GM10266 (cell line): ENCODE results near the gene TBC1D13.

ENCODE experiments used
- DNase-seq: peaks from one replicate; pipeline ENCODE4 v3.0.0; 2012; ENCODE audit errors: extremely low spot score
- TF ChIP-seq, protein P1 (sequence below): IDR thresholded peaks from 2 replicates; pipeline ENCODE4 v1.5.1; 2012; ENCODE audit warnings: mild to moderate bottlenecking, low read depth; ENCODE audit not compliant: control insufficient read depth, insufficient read depth; ENCODE audit errors: missing control alignments

TBC1D13 gene

DNA sequence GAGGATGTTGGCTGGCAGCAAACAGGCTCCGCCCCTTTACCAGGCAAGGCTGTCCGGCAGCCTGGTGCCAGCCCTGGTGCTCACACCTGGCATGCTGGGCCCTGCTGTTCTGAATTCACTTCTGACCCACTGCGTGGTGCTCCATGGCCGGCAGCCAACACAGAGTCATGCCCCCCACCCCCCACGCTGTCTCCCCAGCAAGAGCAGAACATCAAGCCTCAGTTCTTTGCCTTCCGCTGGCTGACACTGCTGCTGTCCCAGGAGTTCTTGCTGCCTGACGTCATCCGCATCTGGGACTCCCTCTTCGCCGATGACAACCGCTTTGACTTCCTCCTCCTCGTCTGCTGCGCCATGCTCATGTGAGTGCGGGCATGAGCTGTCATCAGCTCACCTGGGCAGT, 18.6 kb downstream of the TBC1D13 start:
- TF ChIP-seq, protein P1, sequence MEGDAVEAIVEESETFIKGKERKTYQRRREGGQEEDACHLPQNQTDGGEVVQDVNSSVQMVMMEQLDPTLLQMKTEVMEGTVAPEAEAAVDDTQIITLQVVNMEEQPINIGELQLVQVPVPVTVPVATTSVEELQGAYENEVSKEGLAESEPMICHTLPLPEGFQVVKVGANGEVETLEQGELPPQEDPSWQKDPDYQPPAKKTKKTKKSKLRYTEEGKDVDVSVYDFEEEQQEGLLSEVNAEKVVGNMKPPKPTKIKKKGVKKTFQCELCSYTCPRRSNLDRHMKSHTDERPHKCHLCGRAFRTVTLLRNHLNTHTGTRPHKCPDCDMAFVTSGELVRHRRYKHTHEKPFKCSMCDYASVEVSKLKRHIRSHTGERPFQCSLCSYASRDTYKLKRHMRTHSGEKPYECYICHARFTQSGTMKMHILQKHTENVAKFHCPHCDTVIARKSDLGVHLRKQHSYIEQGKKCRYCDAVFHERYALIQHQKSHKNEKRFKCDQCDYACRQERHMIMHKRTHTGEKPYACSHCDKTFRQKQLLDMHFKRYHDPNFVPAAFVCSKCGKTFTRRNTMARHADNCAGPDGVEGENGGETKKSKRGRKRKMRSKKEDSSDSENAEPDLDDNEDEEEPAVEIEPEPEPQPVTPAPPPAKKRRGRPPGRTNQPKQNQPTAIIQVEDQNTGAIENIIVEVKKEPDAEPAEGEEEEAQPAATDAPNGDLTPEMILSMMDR: no peak
- no peak for DNase-seq

DNA sequence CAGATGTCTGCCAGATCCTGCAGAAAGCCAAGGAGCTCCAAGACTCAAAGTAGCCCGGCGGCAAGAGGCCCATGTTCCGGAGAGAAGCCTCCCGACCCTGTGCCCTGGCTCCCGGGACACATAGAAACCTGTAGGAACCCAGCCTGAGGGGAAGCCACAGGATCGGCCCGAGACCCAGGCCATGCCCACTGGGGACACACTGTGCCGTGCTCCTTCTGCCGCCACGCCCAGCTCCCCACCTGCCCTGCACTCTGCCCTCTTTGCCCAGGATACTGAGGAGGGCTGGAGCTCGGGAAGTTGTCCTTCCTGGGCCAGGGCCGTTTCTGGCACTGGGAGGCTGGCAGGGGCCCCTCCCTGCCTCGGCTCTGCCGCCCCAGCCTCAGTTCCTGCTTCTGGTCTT, 20.8 kb downstream of the TBC1D13 start:
- TF ChIP-seq, protein P1: no peak
- no peak for DNase-seq

DNA sequence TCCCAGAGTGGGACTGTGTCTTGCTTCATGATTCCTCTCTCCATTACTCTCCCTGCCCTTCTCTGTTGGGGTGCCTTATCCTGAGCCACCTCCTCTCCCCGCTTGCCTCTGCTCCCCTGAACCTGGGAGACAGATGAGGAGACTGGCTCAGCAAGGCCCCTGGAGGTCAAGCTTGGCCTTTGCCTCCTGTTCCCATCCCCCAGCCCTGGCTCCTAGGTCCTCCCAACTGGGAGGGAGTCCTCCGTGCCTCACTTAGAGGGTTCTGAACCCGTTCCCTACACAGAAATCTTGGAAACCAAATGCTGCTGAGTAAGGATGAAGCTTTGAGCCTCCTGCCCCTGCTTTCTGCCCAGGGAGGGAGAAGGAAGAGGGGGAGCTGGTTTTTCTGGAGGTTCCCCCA, 21.5 kb downstream of the TBC1D13 start:
- TF ChIP-seq, protein P1: no peak
- DNase-seq: no peak

DNA sequence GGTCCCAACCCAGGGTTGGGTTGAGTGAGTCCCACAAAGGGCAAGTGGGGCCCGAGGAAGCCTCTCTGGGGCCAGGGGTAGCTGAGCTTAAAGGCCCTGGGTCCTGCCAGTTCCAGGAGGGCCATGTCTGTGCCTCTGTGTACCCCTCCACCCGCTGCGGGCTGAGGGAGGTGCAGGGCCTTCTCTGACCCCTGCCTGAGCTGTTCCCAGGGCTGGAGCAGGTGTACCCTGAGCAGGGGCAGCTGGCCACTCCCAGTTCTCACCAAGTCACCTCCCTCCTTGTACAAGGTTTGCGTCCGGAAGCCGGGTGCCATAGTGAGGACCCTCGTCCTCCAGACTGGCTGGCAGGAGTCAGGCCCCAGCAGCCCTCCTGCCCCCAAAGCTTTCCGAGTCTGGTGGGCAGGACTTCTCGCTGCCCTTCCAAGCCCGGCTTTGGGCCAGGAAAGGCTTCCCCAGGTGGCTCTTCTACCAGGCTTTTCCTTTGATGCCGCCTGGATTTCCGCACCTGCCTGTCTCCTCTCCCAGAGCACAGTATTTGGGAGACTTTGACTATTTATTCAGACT, 22.1 kb downstream of the TBC1D13 start:
- no peak for DNase-seq

DNA sequence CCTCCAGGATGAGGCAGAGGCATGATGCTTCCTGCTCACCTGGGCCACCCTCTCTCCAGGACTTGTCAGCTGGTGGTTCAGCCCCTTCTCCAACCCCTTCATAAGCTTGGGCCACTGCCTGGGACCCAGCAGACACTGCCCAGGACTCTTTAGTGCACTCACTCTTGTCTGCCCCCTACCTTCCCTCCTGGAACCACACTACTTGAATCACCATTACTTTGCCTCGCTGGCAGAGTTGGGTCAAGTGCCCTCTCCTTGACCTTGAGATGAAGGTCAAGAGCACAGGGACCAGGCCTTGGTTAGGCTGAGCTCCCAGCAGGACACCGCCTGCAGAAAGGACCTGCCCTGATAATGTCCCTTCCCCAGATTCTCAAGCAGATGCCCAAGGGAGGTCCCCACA, 22.8 kb downstream of the TBC1D13 start:
- TF ChIP-seq, protein P1: no peak
- DNase-seq: no peak

More for the DNA sequence above, 22.1 kb downstream of the TBC1D13 start:
- TF ChIP-seq, protein P1: no peak

DNA sequence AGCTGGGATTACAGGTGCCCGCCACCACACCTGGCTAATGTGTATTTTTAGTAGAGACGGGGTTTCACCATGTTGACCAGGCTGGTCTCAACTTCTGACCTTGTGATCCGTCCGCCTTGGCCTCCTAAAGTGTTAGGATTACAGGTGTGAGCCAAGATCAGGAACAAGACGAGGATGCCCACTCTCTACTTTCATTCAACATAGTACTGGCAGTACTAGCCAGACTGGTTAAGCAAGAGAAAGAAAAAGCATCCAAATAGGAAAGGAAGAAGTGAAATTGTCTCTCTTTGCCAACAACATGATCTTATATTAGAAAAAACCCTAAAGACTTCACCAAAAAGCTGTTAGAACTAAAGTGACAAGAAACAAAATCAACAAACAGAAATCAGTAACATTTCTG, 23.8 kb downstream of the TBC1D13 start:
- DNase-seq: no peak
- TF ChIP-seq, protein P1: no peak

DNA sequence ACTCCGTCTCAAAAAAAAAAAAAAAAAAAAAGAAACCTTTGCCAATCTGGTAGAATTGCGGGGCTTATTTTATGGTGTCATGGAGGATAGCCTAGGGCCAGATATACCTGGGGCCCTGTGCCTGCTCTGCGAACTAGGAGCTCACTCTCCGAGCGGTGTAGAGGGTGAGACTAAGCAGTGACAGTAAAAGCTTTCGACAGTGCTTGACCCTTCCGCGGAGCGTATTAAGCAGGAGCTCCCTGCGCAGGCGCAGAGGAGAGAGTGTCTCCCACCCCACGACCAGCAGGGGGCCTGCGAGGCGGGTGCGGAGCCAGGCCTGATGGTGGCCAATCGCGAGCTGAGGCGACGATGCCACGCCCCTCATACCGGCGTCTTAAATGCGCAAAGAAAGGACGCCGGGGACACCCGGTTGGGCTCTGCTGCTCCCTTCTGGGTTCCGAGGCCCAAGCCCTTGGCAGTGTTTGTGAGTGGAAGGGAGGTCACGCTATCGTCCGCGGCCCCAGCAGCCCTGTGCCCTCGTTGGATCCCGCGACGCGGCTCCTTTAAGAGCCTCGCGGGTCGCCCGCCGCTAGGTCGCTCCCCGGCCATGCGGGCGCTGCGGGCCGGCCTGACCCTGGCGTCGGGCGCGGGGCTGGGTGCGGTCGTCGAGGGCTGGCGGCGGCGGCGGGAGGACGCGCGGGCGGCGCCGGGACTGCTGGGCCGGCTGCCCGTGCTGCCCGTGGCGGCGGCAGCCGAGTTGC, 31.2 kb downstream of the TBC1D13 start, which contains the start of gene ENDOG:
TSS of gene ENDOG (plus strand) at position 402 of the 740 bp plus-strand sequence. CDS start at position 587, 185 bp downstream.
- DNase-seq: peak; percentile 100
- TF ChIP-seq, protein P1: peak; percentile 96
